K562 (cell line): ENCODE measurements around the gene RNF207. TPM values are rescaled to one million over a fixed set of nuclear protein-coding genes. Genes with fewer than 3 reads are reported as not detected.

ENCODE experiments used
- CBX2 ChIP-seq: fragments of 200-600 bp; sonication (generic); IDR thresholded peaks from one replicate; pipeline ENCODE4 v1.6.1; 2012; ENCODE audit warnings: mild to moderate bottlenecking, low read length, inconsistent platforms; ENCODE audit not compliant: insufficient read depth, poor library complexity, severe bottlenecking
- CGGBP1 ChIP-seq: fragments of 250-450 bp; sonication (Bioruptor Pico); IDR thresholded peaks from 2 replicates; pipeline ENCODE4 v1.9.0; 2021; ENCODE audit warnings: mild to moderate bottlenecking
- DLX4 ChIP-seq: fragments of 250-450 bp; sonication (Bioruptor Pico); IDR thresholded peaks from 2 replicates; pipeline ENCODE4 v1.6.1; 2021; ENCODE audit warnings: mild to moderate bottlenecking
- ELK1 ChIP-seq: sonication (generic); formaldehyde crosslinking; IDR thresholded peaks from 2 replicates; pipeline ENCODE4 v1.8.1; 2022; ENCODE audit warnings: missing genetic modification reagents
- FOXA3 ChIP-seq, 2 experiments: fragments of 450-650 bp in 1 of 2; sonication (generic) in 1 of 2; formaldehyde crosslinking; IDR thresholded peaks in 1 of 2; conservative IDR thresholded peaks in 1 of 2; 2 replicates each; pipeline versions ENCODE4 v1.4.0 to v1.8.0; 2020 to 2022; ENCODE audit warnings: mild to moderate bottlenecking in 2 of 2, missing genetic modification reagents in 1 of 2
- FOXM1 ChIP-seq, 2 experiments: fragments of 450-650 bp in 1 of 2; sonication (generic) in 1 of 2; formaldehyde crosslinking in 1 of 2; IDR thresholded peaks; 2 replicates each; pipeline versions ENCODE4 v1.6.1 to v1.9.0; 2017 to 2022; ENCODE audit warnings: low read depth in 2 of 2, mild to moderate bottlenecking in 2 of 2, missing genetic modification reagents in 1 of 2, moderate library complexity in 1 of 2
- GATA2 ChIP-seq: sonication (generic); formaldehyde crosslinking; IDR thresholded peaks from 2 replicates; pipeline ENCODE4 v1.4.0; 2020; ENCODE audit warnings: mild to moderate bottlenecking, missing genetic modification reagents
- KAT7 ChIP-seq: sonication (generic); formaldehyde crosslinking; IDR thresholded peaks from 2 replicates; pipeline ENCODE4 v1.8.0; 2022; ENCODE audit warnings: missing genetic modification reagents, mild to moderate bottlenecking, borderline replicate concordance
- MEIS2 ChIP-seq: fragments of 450-650 bp; IDR thresholded peaks from 2 replicates; pipeline ENCODE4 v1.6.1; 2014; ENCODE audit warnings: mild to moderate bottlenecking; ENCODE audit not compliant: partially characterized antibody
- NFE2 ChIP-seq: IDR thresholded peaks from 2 replicates; pipeline ENCODE4 v1.6.1; 2014; ENCODE audit warnings: antibody characterized with exemption, low read depth
- NFRKB ChIP-seq: fragments of 450-650 bp; IDR thresholded peaks from 2 replicates; pipeline ENCODE4 v1.6.1; 2016; ENCODE audit warnings: low read depth
- PTRF ChIP-seq: fragments of 450-650 bp; IDR thresholded peaks from 2 replicates; pipeline ENCODE4 v1.6.1; 2016; ENCODE audit warnings: mild to moderate bottlenecking, missing genetic modification characterization, missing compliant biosample characterization
- SIN3B ChIP-seq: fragments of 450-650 bp; IDR thresholded peaks from 2 replicates; pipeline ENCODE4 v1.6.1; 2017; ENCODE audit warnings: low read depth, mild to moderate bottlenecking, moderate library complexity
- ZBTB9 ChIP-seq: fragments of 450-650 bp; formaldehyde crosslinking; IDR thresholded peaks from 2 replicates; pipeline ENCODE4 v1.4.0; 2020; ENCODE audit warnings: mild to moderate bottlenecking, moderate library complexity
- ZFX ChIP-seq: sonication (generic); formaldehyde crosslinking; IDR thresholded peaks from 2 replicates; pipeline ENCODE4 v1.8.0; 2022; ENCODE audit warnings: mild to moderate bottlenecking, missing genetic modification reagents, moderate library complexity
- ZHX1 ChIP-seq: fragments of 150-350 bp; conservative IDR thresholded peaks from 2 replicates; pipeline ENCODE4 v1.6.1; 2014; ENCODE audit warnings: low read length
- ZNF3 ChIP-seq: fragments of 250-450 bp; sonication (Bioruptor Pico); IDR thresholded peaks from 2 replicates; pipeline ENCODE4 v1.5.0; 2021; ENCODE audit warnings: mild to moderate bottlenecking, moderate library complexity
- ZNF57 ChIP-seq: fragments of 450-650 bp; formaldehyde crosslinking; IDR thresholded peaks from 2 replicates; pipeline ENCODE4 v1.4.0; 2020; ENCODE audit warnings: mild to moderate bottlenecking, moderate library complexity
- ZNF589 ChIP-seq: fragments of 200-800 bp; sonication (Bioruptor generic); IDR thresholded peaks from 2 replicates; pipeline ENCODE4 v1.6.1; 2016; ENCODE audit warnings: low read depth, missing genetic modification characterization, missing compliant biosample characterization
- ZNF696 ChIP-seq: fragments of 250-450 bp; sonication (Bioruptor Pico); conservative IDR thresholded peaks from 2 replicates; pipeline ENCODE4 v1.4.0; 2020; ENCODE audit warnings: mild to moderate bottlenecking, moderate library complexity
- ZNF766 ChIP-seq: fragments of 200-800 bp; sonication (Bioruptor generic); conservative IDR thresholded peaks from 2 replicates; pipeline ENCODE4 v1.6.1; 2016; ENCODE audit warnings: missing genetic modification characterization, missing compliant biosample characterization
- polyA plus RNA-seq, 8 experiments: library from polyadenylated mRNA; depleted of rRNA in 4 of 8; stranded (reverse) in 5 of 8; unstranded in 3 of 8; fragments of >200 nt; fragmentation: Nextera tagmentation in 2 of 8; fragmentation: Illumina TruSeq in 1 of 8; extraction: Ambion mirVana in 2 of 8; extraction: Trizol in 1 of 8; gene quantifications; 2 replicates each; pipeline versions ENCODE4 v1.2.1 to v1.2.3, GENCODE V29; 2011 to 2014; ENCODE audit warnings: inconsistent platforms in 1 of 8, missing spikeins in 1 of 8
- total RNA-seq, 7 experiments: library from RNA; depleted of rRNA in 6 of 7; stranded (reverse); fragments of >200 nt in 6 of 7; fragmentation: Illumina TruSeq in 2 of 7; extraction: Trizol in 2 of 7; gene quantifications; 2 replicates each; pipeline versions ENCODE4 v1.2.1 to v1.2.3, GENCODE V29; 2011 to 2021; ENCODE audit warnings: low replicate concordance in 1 of 7

Gene RNF207
- total and polyA plus RNA-seq, 9 of the 15 experiments (the other 6 are each of a cell fraction or from before 2014, with no cell fraction given), result 2.7 to 30.6 (median 12.9) TPM

- TF ChIP-seq CGGBP1 (no peak), ZNF589 (no peak), ELK1 (CRISPR knock-in tag) (no peak), ZHX1 (peak; percentile 93), ZNF3 (CRISPR knock-in tag) (no peak), CBX2 (no peak), NFRKB (peak; percentile 84), FOXA3 (CRISPR knock-in tag; conservative IDR thresholded peaks at IDR 0.05 in 1 of 2, IDR thresholded peaks at IDR 0.05 in 1 of 2) (peak; percentile 5 to 89; a peak in 2 of 4 replicates), KAT7 (peak; percentile 53; the same call in 1 of the 2 replicates), FOXM1 (IDR thresholded peaks at IDR 0.05; ENCODE audit: low read depth) (peak; percentile 97), FOXM1 (CRISPR knock-in tag; IDR thresholded peaks at IDR 0.05; ENCODE audit: low read depth) (peak; percentile 82; the same call in 1 of the 2 replicates), ZBTB9 (CRISPR knock-in tag) (peak; percentile 45; the same call in 1 of the 2 replicates), DLX4 (CRISPR knock-in tag) (no peak), ZNF696 (CRISPR knock-in tag) (no peak), PTRF (tag) (no peak), ZNF57 (CRISPR knock-in tag) (no peak), ZFX (CRISPR knock-in tag) (peak; percentile 99), ZNF766 (peak; percentile 91), MEIS2 (no peak), GATA2 (CRISPR knock-in tag) (no peak), SIN3B (peak; percentile 82), NFE2 (no peak)
Measured at GRCh38 chr1:6199298-6200187, 6.4 kb upstream of the RNF207 start, which contains the start of gene RPL22 (continued).
